Measurements from ENCODE around the gene FAM110C. TPM values are rescaled to one million over a fixed set of nuclear protein-coding genes. Genes with fewer than 3 reads are reported as not detected.

Gene FAM110C
- total RNA-seq, 1 experiment from 2014 or later: not detected

Other genes starting within 250 kb of the FAM110C start
- 6.9 and 20.6 TPM in 2 replicates for gene SH3YL1, start 217.5 kb upstream of the FAM110C start, total RNA-seq (2014; rRNA removed; shearing (Covaris generic); ENCODE audit: low replicate concordance)
- gene ACP1, start 218.4 kb upstream of the FAM110C start, total RNA-seq (2014; rRNA removed; shearing (Covaris generic); ENCODE audit: low replicate concordance): 145 and 185 TPM in 2 replicates
- not detected in 2 replicates for gene ALKAL2, start 241.6 kb upstream of the FAM110C start, total RNA-seq (2014; rRNA removed; shearing (Covaris generic); ENCODE audit: low replicate concordance)